Activated naive CD8-positive, alpha-beta T cell treated with anti-CD3 and anti-CD28 coated beads, Interleukin-2, amount 10 ng/mL, durations not matched to agents 7 days and 5 days (primary cell): Measurements from ENCODE around the gene PRKCA. TPM values are rescaled to one million over a fixed set of nuclear protein-coding genes. Genes with fewer than 3 reads are reported as not detected.
A peak's percentile ranks its signal among the peaks of the same experiment; 100 is the strongest.
"Not testable (repeated sequence)": the region's sequence is repeated elsewhere in the genome, so short reads cannot be mapped to it uniquely, and the experiment has no call there.

Experiments
- ATAC-seq: fragments of 150-1000 bp; cut with Tn5 transposase; one replicate; pipeline ENCODE4 v1.10.0; 2021; ENCODE audit warnings: low read depth, moderate library complexity
- POLR2A ChIA-PET: fragments of 350-600 bp; sonication (Branson Sonifier 250); formaldehyde crosslinking; loops from one replicate; lab custom pipeline; 2021; ENCODE audit warnings: antibody characterized with exemption; lab: Charles Lee
- DNase-seq: peaks from one replicate; pipeline ENCODE4 v3.0.0; 2021
- H3K27ac Mint-ChIP-seq: one replicate; pipeline ENCODE4 v1.8.0; 2022; ENCODE audit warnings: mild to moderate bottlenecking, mixed read lengths
- H3K27me3 Mint-ChIP-seq: one replicate; pipeline ENCODE4 v1.8.0; 2022; ENCODE audit warnings: mild to moderate bottlenecking, moderate library complexity, mixed read lengths
- H3K36me3 Mint-ChIP-seq: one replicate; pipeline ENCODE4 v1.8.0; 2021; ENCODE audit warnings: mild to moderate bottlenecking, mixed read lengths
- H3K4me1 Mint-ChIP-seq: one replicate; pipeline ENCODE4 v1.8.0; 2021; ENCODE audit warnings: mixed read lengths
- H3K4me3 Mint-ChIP-seq: one replicate; pipeline ENCODE4 v1.8.0; 2022; ENCODE audit warnings: mild to moderate bottlenecking, moderate library complexity, mixed read lengths
- H3K9me3 Mint-ChIP-seq: one replicate; pipeline ENCODE4 v1.8.0; 2021; ENCODE audit warnings: mixed read lengths
- total RNA-seq, 2 experiments: library from RNA; stranded (reverse); gene quantifications; one replicate each; pipeline ENCODE4 v1.2.3, GENCODE V29; 2021

PRKCA gene
- total RNA-seq, 2 experiments from 2014 or later, result 66.1 to 66.5 TPM

- DNase-seq (no peak), ATAC-seq (no peak)
- Mint-ChIP-seq H3K9me3 (peaks cover 11% of the 10 kb centered on the region), H3K4me1 (peaks cover 7% of the 10 kb centered on the region), H3K27me3 (no peaks in the 10 kb centered on the region), H3K27ac (no peak overlapping the region), H3K36me3 (peaks cover 54% of the 10 kb centered on the region), H3K4me3 (no peak overlapping the region)
- POLR2A ChIA-PET, result no interaction called here
Measured at GRCh38 chr17:66443166-66443565, 140.8 kb downstream of the PRKCA start.

- Mint-ChIP-seq H3K27ac (no peak overlapping the region), H3K27me3 (no peaks in the 10 kb centered on the region), H3K4me1 (peaks cover 7% of the 10 kb centered on the region), H3K9me3 (peaks cover 11% of the 10 kb centered on the region), H3K36me3 (peaks cover 50% of the 10 kb centered on the region), H3K4me3 (no peak overlapping the region)
- no peak for DNase-seq
- POLR2A ChIA-PET, result no interaction called here
- ATAC-seq, result no peak
Measured at GRCh38 chr17:66443606-66444005, 141.2 kb downstream of the PRKCA start.

GRCh38 chr17:66444031-66444430, 141.6 kb downstream of the PRKCA start:
- peaks cover 7% of the 10 kb centered on the region for H3K4me1 Mint-ChIP-seq
- DNase-seq, result no peak
- ATAC-seq, result no peak
- POLR2A ChIA-PET, result no interaction called here
- H3K4me3 Mint-ChIP-seq, result no peak overlapping the region
- H3K27ac Mint-ChIP-seq, result no peak overlapping the region
- H3K36me3 Mint-ChIP-seq, result peaks cover 50% of the 10 kb centered on the region
- H3K27me3 Mint-ChIP-seq, result no peaks in the 10 kb centered on the region
- H3K9me3 Mint-ChIP-seq, result peaks cover 11% of the 10 kb centered on the region

- DNase-seq (no peak), ATAC-seq (no peak)
- Mint-ChIP-seq H3K9me3 (peaks cover 11% of the 10 kb centered on the region), H3K27me3 (no peaks in the 10 kb centered on the region), H3K27ac (no peak overlapping the region), H3K4me3 (no peak overlapping the region), H3K36me3 (peaks cover 48% of the 10 kb centered on the region), H3K4me1 (peaks cover 6% of the 10 kb centered on the region)
- POLR2A ChIA-PET, result no interaction called here
Measured at GRCh38 chr17:66445229-66445628, 142.8 kb downstream of the PRKCA start.

- H3K4me1 Mint-ChIP-seq, result peaks cover 6% of the 10 kb centered on the region
- POLR2A ChIA-PET, result no interaction called here
- peaks cover 45% of the 10 kb centered on the region for H3K36me3 Mint-ChIP-seq
- no peak overlapping the region for H3K27ac Mint-ChIP-seq
- H3K9me3 Mint-ChIP-seq, result peaks cover 11% of the 10 kb centered on the region
- DNase-seq, result no peak
- no peaks in the 10 kb centered on the region for H3K27me3 Mint-ChIP-seq
- H3K4me3 Mint-ChIP-seq, result no peak overlapping the region
- ATAC-seq, result no peak
Measured at GRCh38 chr17:66446419-66446818, 144.0 kb downstream of the PRKCA start.

GRCh38 chr17:66447159-66447558, 144.7 kb downstream of the PRKCA start:
- POLR2A ChIA-PET, result no interaction called here
- ATAC-seq, result no peak
- H3K27ac Mint-ChIP-seq, result no peak overlapping the region
- no peaks in the 10 kb centered on the region for H3K27me3 Mint-ChIP-seq
- peaks cover 6% of the 10 kb centered on the region for H3K4me1 Mint-ChIP-seq
- DNase-seq, result no peak
- H3K9me3 Mint-ChIP-seq, result peaks cover 11% of the 10 kb centered on the region
- no peak overlapping the region for H3K4me3 Mint-ChIP-seq
- H3K36me3 Mint-ChIP-seq, result peaks cover 49% of the 10 kb centered on the region

GRCh38 chr17:66448026-66448639, 145.7 kb downstream of the PRKCA start:
- Mint-ChIP-seq H3K27me3 (no peaks in the 10 kb centered on the region), H3K9me3 (peaks cover 10% of the 10 kb centered on the region), H3K27ac (no peak overlapping the region), H3K36me3 (peaks cover 41% of the 10 kb centered on the region), H3K4me3 (no peak overlapping the region), H3K4me1 (peaks cover 10% of the 10 kb centered on the region)
- POLR2A ChIA-PET, result no interaction called here
- ATAC-seq (no peak), DNase-seq (no peak)

GRCh38 chr17:66449418-66449977, 147.1 kb downstream of the PRKCA start:
- POLR2A ChIA-PET, result no interaction called here
- no peak for DNase-seq
- Mint-ChIP-seq H3K4me3 (no peak overlapping the region), H3K27ac (no peak overlapping the region), H3K36me3 (peaks cover 38% of the 10 kb centered on the region), H3K4me1 (peaks cover 10% of the 10 kb centered on the region), H3K9me3 (peaks cover 8% of the 10 kb centered on the region), H3K27me3 (no peaks in the 10 kb centered on the region)
- no peak for ATAC-seq

DNA sequence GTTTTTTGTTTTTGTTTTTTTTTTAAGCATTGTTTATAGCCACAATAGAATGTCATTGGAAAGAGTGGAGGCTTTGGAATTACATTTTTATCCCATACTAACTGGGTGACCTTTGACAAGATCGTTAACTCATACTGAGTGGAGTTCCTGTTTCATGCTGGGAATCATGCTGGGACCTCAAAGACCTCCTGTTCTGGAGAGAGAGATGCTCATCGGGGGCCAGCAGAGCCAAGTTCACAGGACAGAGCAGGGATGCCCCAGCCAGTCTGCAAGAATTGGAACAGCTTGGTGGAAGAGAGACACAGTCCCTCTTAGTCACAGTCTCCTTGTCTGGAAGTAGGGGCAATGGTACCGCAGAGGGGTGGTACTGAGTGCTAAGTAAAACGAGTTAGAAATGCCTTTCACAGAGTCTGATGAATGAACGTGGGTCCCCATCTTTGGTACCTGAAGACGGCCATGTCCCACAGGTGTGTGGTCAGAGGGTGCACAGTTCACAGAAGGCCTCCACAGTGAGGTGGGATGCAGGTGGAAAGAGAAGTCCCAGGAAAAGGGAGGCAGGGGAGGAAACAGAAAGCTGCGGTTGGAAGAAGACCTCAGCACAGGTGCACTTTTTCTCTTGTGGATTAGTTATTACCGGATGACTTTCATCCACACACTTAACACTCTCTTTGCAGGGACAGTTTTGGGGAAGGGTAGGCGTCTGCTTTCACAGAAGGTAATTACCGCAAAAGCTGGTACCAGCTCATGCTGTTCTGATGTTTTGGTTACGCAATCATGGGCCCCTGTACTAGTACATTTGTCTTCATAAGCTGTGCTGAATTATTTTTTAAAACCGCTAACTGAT, 147.8 kb downstream of the PRKCA start:
- Mint-ChIP-seq H3K27me3 (no peaks in the 10 kb centered on the region), H3K36me3 (peaks cover 38% of the 10 kb centered on the region), H3K9me3 (peaks cover 7% of the 10 kb centered on the region), H3K4me1 (peaks cover 10% of the 10 kb centered on the region), H3K4me3 (no peak overlapping the region), H3K27ac (peak overlapping the region; percentile 53)
- ATAC-seq (no peak), DNase-seq (no peak)
- POLR2A ChIA-PET, result no interaction called here

- H3K36me3 Mint-ChIP-seq, result peaks cover 39% of the 10 kb centered on the region
- H3K27ac Mint-ChIP-seq, result no peak overlapping the region
- ATAC-seq (no peak), DNase-seq (no peak)
- H3K4me3 Mint-ChIP-seq, result no peak overlapping the region
- H3K27me3 Mint-ChIP-seq, result no peaks in the 10 kb centered on the region
- POLR2A ChIA-PET, result no interaction called here
- H3K9me3 Mint-ChIP-seq, result peaks cover 8% of the 10 kb centered on the region
- peaks cover 10% of the 10 kb centered on the region for H3K4me1 Mint-ChIP-seq
Measured at GRCh38 chr17:66450852-66451158, 148.4 kb downstream of the PRKCA start.

- Mint-ChIP-seq H3K4me3 (no peak overlapping the region), H3K4me1 (peaks cover 10% of the 10 kb centered on the region), H3K27me3 (no peaks in the 10 kb centered on the region), H3K36me3 (peaks cover 40% of the 10 kb centered on the region), H3K27ac (no peak overlapping the region), H3K9me3 (peaks cover 9% of the 10 kb centered on the region)
- POLR2A ChIA-PET, result no interaction called here
- no peak for DNase-seq
- ATAC-seq, result no peak
Measured at GRCh38 chr17:66451188-66452149, 149.1 kb downstream of the PRKCA start.

DNA sequence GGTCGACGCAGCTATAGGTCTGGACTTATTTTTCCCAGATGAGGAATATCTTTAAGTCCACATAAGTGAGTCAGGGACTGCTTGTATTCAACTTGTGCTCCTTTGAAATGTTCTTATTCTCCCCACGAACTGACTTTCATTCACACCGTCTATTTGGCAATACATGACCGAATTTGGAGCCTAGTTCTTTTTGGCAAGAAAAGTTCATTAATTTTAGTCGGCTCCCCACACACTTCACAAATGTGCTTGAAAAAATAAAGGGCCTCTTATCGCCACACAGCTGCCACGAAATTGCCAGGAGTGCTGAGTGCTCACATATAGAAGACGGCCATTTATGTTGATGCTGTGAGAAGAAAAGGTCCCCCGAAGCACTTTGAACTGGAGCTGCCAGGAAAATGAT, 152.6 kb downstream of the PRKCA start:
- Mint-ChIP-seq H3K4me1 (peaks cover 10% of the 10 kb centered on the region), H3K27ac (no peak overlapping the region), H3K4me3 (no peak overlapping the region), H3K27me3 (no peaks in the 10 kb centered on the region), H3K36me3 (peaks cover 63% of the 10 kb centered on the region), H3K9me3 (peaks cover 21% of the 10 kb centered on the region)
- POLR2A ChIA-PET, result no interaction called here
- no peak for ATAC-seq
- DNase-seq, result no peak

- ATAC-seq, H3K4me3 Mint-ChIP-seq, POLR2A ChIA-PET, H3K4me1 Mint-ChIP-seq, DNase-seq, H3K27ac Mint-ChIP-seq, H3K27me3 Mint-ChIP-seq: not testable (repeated sequence)
- Mint-ChIP-seq H3K9me3 (peaks cover 21% of the 10 kb centered on the region), H3K36me3 (peaks cover 55% of the 10 kb centered on the region)
Measured at GRCh38 chr17:66457499-66457898, 155.1 kb downstream of the PRKCA start.
